ENCODE data around the gene PPP1R18. TPM values are rescaled to one million over a fixed set of nuclear protein-coding genes. Genes with fewer than 3 reads are reported as not detected.

PPP1R18 gene
- total RNA-seq, 1 experiment from 2014 or later, result 66.9 TPM

DNA sequence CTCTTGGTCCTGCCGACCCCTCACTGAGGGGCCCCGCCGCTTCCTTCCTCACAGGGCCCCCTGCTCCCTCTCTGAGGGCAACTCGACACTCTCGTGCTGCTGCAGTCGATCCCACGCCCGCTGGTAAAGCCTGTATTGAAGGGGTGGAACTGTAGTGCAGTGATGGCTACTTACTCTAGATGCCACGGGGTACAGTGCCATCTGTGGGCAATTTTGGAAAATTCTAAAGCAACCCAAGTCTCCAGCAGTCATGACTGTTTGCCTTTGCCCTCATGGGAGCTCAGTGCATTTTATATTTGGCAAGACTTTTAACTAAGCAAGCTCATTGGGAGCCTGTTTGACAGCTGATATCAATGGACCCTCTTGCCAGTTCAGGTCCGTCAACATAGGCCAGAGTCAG lies 46.0 kb downstream of the PPP1R18 start:
- peaks cover 1% of the 10 kb centered on the region for H3K4me1 Mint-ChIP-seq (ENCODE audit: insufficient read depth, unreplicated experiment)
- H3K4me3 Mint-ChIP-seq (ENCODE audit: unreplicated experiment), result no peak overlapping the region
- no peak for TF ChIP-seq CTCF (IDR thresholded peaks at IDR 0.05; ENCODE audit: unreplicated experiment)
- H3K27ac Mint-ChIP-seq (ENCODE audit: low read depth, unreplicated experiment), result no peak overlapping the region
- ChIA-PET CTCF (interaction anchor here (0.6 kb wide), 2 partner anchors 26 to 43 kb away, joined by 3 to 4 read pairs; no protein-coding TSS in a partner anchor), POLR2A (interaction anchor here (2.0 to 2.3 kb wide), 2 partner anchors 13 to 22 kb away, joined by 4 to 11 read pairs; partner anchors contain the start of genes MRPS18B and PPP1R10)
- BruUV-seq (replicated peaks), result no TSS peak
- intact Hi-C loops (cut with micrococcal nuclease), result no loop called here
- peaks cover 20% of the 10 kb centered on the region for H3K36me3 Mint-ChIP-seq (ENCODE audit: insufficient read depth, unreplicated experiment)
- peak; percentile 9 for DNase-seq (ENCODE audit: unreplicated experiment)
- H3K27me3 Mint-ChIP-seq (ENCODE audit: insufficient read depth, unreplicated experiment), result no peaks in the 10 kb centered on the region
- no peaks in the 10 kb centered on the region for H3K9me3 Mint-ChIP-seq (ENCODE audit: unreplicated experiment)

DNA sequence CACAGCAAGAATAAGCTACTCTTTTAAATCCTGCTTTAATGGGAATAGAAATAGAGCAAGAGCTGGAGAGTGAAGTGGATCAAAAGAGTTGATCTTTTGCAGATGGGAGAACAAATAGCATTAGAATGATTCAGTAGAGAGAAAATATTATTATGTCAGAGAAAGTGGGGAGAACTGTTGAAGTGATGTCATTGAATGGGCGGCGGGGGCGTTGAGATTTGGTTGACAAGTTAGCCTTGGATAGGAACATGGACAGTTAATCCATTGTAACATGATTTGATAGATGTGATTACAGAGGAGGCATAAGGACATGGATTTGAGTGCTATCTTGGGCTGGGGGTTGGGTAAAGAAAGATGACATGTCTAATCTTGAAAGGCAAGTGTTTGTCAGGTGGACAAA lies 50.6 kb downstream of the PPP1R18 start:
- no peak for DNase-seq (ENCODE audit: unreplicated experiment)
- no peak for TF ChIP-seq CTCF (IDR thresholded peaks at IDR 0.05; ENCODE audit: unreplicated experiment)
- H3K9me3 Mint-ChIP-seq (ENCODE audit: unreplicated experiment), result no peaks in the 10 kb centered on the region
- intact Hi-C loops (cut with micrococcal nuclease), result no loop called here
- ChIA-PET CTCF (no interaction called here), POLR2A (interaction anchor here (1.7 kb wide), 1 partner anchor 9 kb away, joined by 7 read pairs; the partner anchor contains the start of gene ATAT1)
- H3K4me1 Mint-ChIP-seq (ENCODE audit: insufficient read depth, unreplicated experiment), result no peaks in the 10 kb centered on the region
- H3K27ac Mint-ChIP-seq (ENCODE audit: low read depth, unreplicated experiment), result no peak overlapping the region
- no TSS peak for BruUV-seq (replicated peaks)
- peaks cover 23% of the 10 kb centered on the region for H3K36me3 Mint-ChIP-seq (ENCODE audit: insufficient read depth, unreplicated experiment)
- no peak overlapping the region for H3K4me3 Mint-ChIP-seq (ENCODE audit: unreplicated experiment)
- H3K27me3 Mint-ChIP-seq (ENCODE audit: insufficient read depth, unreplicated experiment), result no peaks in the 10 kb centered on the region

GRCh38 chr6:30626484-30627366 lies 59.7 kb downstream of the PPP1R18 start, which contains the start of gene ATAT1:
Gene ATAT1 (plus strand): TSS chr6:30626874.
- Mint-ChIP-seq H3K4me3 (ENCODE audit: unreplicated experiment) (peak within 1 kb of the TSS; percentile 82), H3K27me3 (ENCODE audit: insufficient read depth, unreplicated experiment) (no peaks in the 10 kb centered on the region), H3K4me1 (ENCODE audit: insufficient read depth, unreplicated experiment) (peaks cover 7% of the 10 kb centered on the region), H3K27ac (ENCODE audit: low read depth, unreplicated experiment) (peak within 1 kb of the TSS; percentile 93), H3K36me3 (ENCODE audit: insufficient read depth, unreplicated experiment) (peaks cover 81% of the 10 kb centered on the region), H3K9me3 (ENCODE audit: unreplicated experiment) (no peaks in the 10 kb centered on the region)
- intact Hi-C loops (cut with micrococcal nuclease), result no loop called here
- ChIA-PET CTCF (interaction anchor here (0.6 to 1.2 kb wide), 3 partner anchors 104 to 213 kb away, joined by 3 to 5 read pairs (median 3); no protein-coding TSS in a partner anchor), POLR2A (interaction anchor here (0.9 to 3.7 kb wide), 6 partner anchors 8 to 95 kb away, joined by 3 to 40 read pairs (median 8); partner anchors contain the start of genes MRPS18B and PPP1R10)
- TF ChIP-seq CTCF (IDR thresholded peaks at IDR 0.05; ENCODE audit: unreplicated experiment), result peak; percentile 20
- peak; percentile 41 for DNase-seq (ENCODE audit: unreplicated experiment)
- TSS peak; percentile 16 for BruUV-seq (replicated peaks)

Other genes with a start within 250 kb of the PPP1R18 start
- gene HLA-E, start 197.1 kb downstream of the PPP1R18 start, total RNA-seq (2022), result 83.6 and 103 TPM in 2 replicates
- gene GNL1, start 130.2 kb downstream of the PPP1R18 start, total RNA-seq (2022), result 69.1 and 76.8 TPM in 2 replicates
- gene PRR3, start 129.3 kb downstream of the PPP1R18 start, total RNA-seq (2022), result 20.0 and 26.2 TPM in 2 replicates
- 58.0 and 63.9 TPM in 2 replicates for gene ABCF1, start 115.2 kb downstream of the PPP1R18 start, total RNA-seq (2022)
- 103 and 209 TPM in 2 replicates for gene PPP1R10, start 69.4 kb downstream of the PPP1R18 start, total RNA-seq (2022)
- gene MRPS18B, start 68.8 kb downstream of the PPP1R18 start, total RNA-seq (2022), result 120 and 127 TPM in 2 replicates
- gene ATAT1, start 59.8 kb downstream of the PPP1R18 start, total RNA-seq (2022), result 6.4 and 8.6 TPM in 2 replicates
- 10.3 and 15.7 TPM in 2 replicates for gene C6orf136, start 39.5 kb downstream of the PPP1R18 start, total RNA-seq (2022)
- 41.3 and 49.8 TPM in 2 replicates for gene DHX16, start 13.6 kb downstream of the PPP1R18 start, total RNA-seq (2022)
- gene NRM, start 4.3 kb upstream of the PPP1R18 start, total RNA-seq (2022), result 3.8 and 5.3 TPM in 2 replicates
- gene MDC1, start 30.6 kb upstream of the PPP1R18 start, total RNA-seq (2022), result 50.6 and 54.5 TPM in 2 replicates
- 200 and 210 TPM in 2 replicates for gene TUBB, start 33.7 kb upstream of the PPP1R18 start, total RNA-seq (2022)
- gene FLOT1, start 56.0 kb upstream of the PPP1R18 start, total RNA-seq (2022), result 61.8 and 73.7 TPM in 2 replicates
- gene IER3, start 57.9 kb upstream of the PPP1R18 start, total RNA-seq (2022), result 154 and 192 TPM in 2 replicates
- 59.7 and 66.0 TPM in 2 replicates for gene DDR1, start 197.9 kb upstream of the PPP1R18 start, total RNA-seq (2022)
- 30.6 and 33.9 TPM in 2 replicates for gene GTF2H4, start 221.6 kb upstream of the PPP1R18 start, total RNA-seq (2022)
- gene VARS2, start 227.6 kb upstream of the PPP1R18 start, total RNA-seq (2022), result 38.8 and 52.7 TPM in 2 replicates
- not detected in 2 replicates for gene SFTA2, start 245.5 kb upstream of the PPP1R18 start, total RNA-seq (2022)

Data from MCF 10A (cell line).